Smooth muscle cell of the coronary artery (primary cell): Measurements from ENCODE around the gene EEF1E1. TPM values are rescaled to one million over a fixed set of nuclear protein-coding genes. Genes with fewer than 3 reads are reported as not detected.

Experiments used
- total RNA-seq: library from RNA; depleted of rRNA; stranded (reverse); fragments of >200 nt; gene quantifications from 2 replicates; pipeline ENCODE4 v1.2.3, GENCODE V29; 2014; ENCODE audit warnings: low replicate concordance

Gene EEF1E1
- total RNA-seq: 13.3 and 36.2 TPM in 2 replicates

DNA sequence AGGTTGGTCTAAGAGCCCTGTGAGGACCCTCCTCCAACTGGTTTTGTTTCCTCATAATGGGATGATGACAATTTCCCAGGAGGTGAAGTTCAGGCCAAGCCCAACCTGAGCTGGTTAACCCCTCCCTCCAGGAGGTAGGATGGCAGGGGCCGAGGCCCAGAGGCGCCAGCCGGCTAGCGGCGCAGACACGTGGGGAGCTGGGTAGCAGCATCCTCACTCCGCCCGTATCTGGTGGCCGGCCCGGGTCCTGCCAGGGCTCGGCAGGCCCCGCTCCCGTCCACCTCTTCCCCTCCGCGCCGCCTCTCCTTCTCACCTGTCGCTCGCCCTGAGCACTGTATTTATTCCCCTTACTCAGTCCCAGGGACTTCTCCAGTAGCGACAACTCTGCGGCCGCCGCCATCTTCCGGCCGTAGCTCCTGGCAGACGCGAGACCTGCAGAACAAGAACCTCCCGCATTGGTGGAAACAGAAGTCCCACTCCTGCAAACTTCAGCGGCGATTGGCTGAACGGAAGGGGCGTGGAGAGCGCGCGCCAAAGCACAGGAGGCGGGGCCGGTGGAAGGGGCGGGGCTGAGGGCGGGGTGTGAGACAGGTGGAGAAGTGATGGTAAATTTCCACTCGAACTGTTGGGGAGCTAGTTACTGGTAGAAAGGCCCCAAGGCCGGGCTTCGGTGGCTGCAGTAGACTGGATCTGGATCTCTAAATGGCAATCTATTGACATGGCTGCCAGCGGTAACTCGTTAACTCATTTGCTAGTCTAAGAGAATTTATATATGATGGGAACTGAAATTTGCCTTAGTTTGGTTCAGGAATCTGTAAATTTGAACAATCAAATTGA, at the start of gene EEF1E1:
Gene EEF1E1, minus strand, starts transcription at position 427 of the 837 bp plus-strand sequence. Its CDS starts 27 bp downstream, at position 400.

GRCh38 chr6:8063761-8064637, 38.3 kb downstream of the EEF1E1 start, which contains the start of gene BLOC1S5:
TSS of gene BLOC1S5 (minus strand) at chr6:8064389. CDS start at chr6:8064376, 13 bp downstream.

Other genes with a start within 250 kb of the EEF1E1 start
- 344 and 2,085 TPM in 2 replicates for gene TXNDC5, start 191.8 kb downstream of the EEF1E1 start, total RNA-seq
- gene BLOC1S5, start 38.2 kb downstream of the EEF1E1 start, total RNA-seq: 7.3 and 14.8 TPM in 2 replicates